GM19324 (cell line): ENCODE measurements around the gene PEX5.
"Not testable (repeated sequence)": the region's sequence is repeated elsewhere in the genome, so short reads cannot be mapped to it uniquely, and the experiment has no call there.

Experiments
- ATAC-seq: cut with Tn5 transposase; IDR thresholded peaks from one replicate; pipeline ENCODE4 v1.9.1; 2021; ENCODE audit warnings: mild to moderate bottlenecking, moderate library complexity; ENCODE audit not compliant: unreplicated experiment, low FRiP score

PEX5 gene

GRCh38 chr12:7209958-7210357, 20.5 kb downstream of the PEX5 start:
- ATAC-seq, result no peak

- ATAC-seq, result no peak
Observed at GRCh38 chr12:7210642-7211151, 21.2 kb downstream of the PEX5 start.

- no peak for ATAC-seq
Observed at GRCh38 chr12:7212678-7213077, 23.2 kb downstream of the PEX5 start.

- not testable (repeated sequence) for ATAC-seq
Observed at GRCh38 chr12:7213745-7214144, 24.3 kb downstream of the PEX5 start.

GRCh38 chr12:7217475-7218069, 28.1 kb downstream of the PEX5 start:
- no peak for ATAC-seq

GRCh38 chr12:7219599-7220243, 30.2 kb downstream of the PEX5 start:
- ATAC-seq, result no peak

GRCh38 chr12:7221486-7221885, 32.0 kb downstream of the PEX5 start:
- ATAC-seq, result no peak

- no peak for ATAC-seq
Observed at GRCh38 chr12:7229741-7230140, 40.3 kb downstream of the PEX5 start.

- no peak for ATAC-seq
Observed at GRCh38 chr12:7241404-7242005, 52.0 kb downstream of the PEX5 start.

GRCh38 chr12:7242176-7243101, 53.0 kb downstream of the PEX5 start:
- no peak for ATAC-seq

- ATAC-seq, result not testable (repeated sequence)
Observed at GRCh38 chr12:7251328-7251996, 62.0 kb downstream of the PEX5 start.

- ATAC-seq, result no peak
Observed at GRCh38 chr12:7259060-7259459, 69.6 kb downstream of the PEX5 start.
